SU-DHL-6 (cell line): ENCODE data around the gene LDB2.

ENCODE experiments used
- H2AFZ ChIP-seq: fragments of 200-600 bp; sonication (generic); 2 replicates; pipeline ENCODE4 v1.6.1; 2014; ENCODE audit warnings: low read depth, mild to moderate bottlenecking, moderate library complexity, mixed read lengths, antibody characterized with exemption, low read length; ENCODE audit not compliant: severe bottlenecking
- H3F3A ChIP-seq: fragments of 200-600 bp; shearing (Covaris generic); 2 replicates; pipeline ENCODE4 v1.6.0; 2016; ENCODE audit warnings: antibody characterized with exemption, mild to moderate bottlenecking; ENCODE audit not compliant: insufficient read depth
- H3K27ac ChIP-seq: fragments of 200-600 bp; sonication (generic); 2 replicates; pipeline ENCODE4 v1.5.1; 2016; ENCODE audit warnings: low read depth, mild to moderate bottlenecking, low read length, moderate library complexity, mixed read lengths
- H3K27me3 ChIP-seq: fragments of 200-600 bp; sonication (generic), shearing (Covaris generic); 2 replicates; pipeline ENCODE4 v1.6.0; 2014; ENCODE audit warnings: mild to moderate bottlenecking, low read length
- H3K36me3 ChIP-seq: fragments of 200-600 bp; sonication (generic); 2 replicates; pipeline ENCODE4 v1.6.1; 2014; ENCODE audit warnings: mild to moderate bottlenecking, low read length, mixed read lengths
- H3K4me2 ChIP-seq: fragments of 300-600, 200-600 bp; shearing (Covaris generic), sonication (generic); 2 replicates; pipeline ENCODE4 v1.6.0; 2014; ENCODE audit warnings: low read length, low read depth, mild to moderate bottlenecking; ENCODE audit not compliant: poor library complexity, severe bottlenecking
- H3K4me3 ChIP-seq: fragments of 200-600 bp; sonication (generic); 2 replicates; pipeline ENCODE4 v1.5.1; 2014; ENCODE audit warnings: antibody characterized with exemption, low read length, mild to moderate bottlenecking, mixed read lengths; ENCODE audit not compliant: insufficient read depth, poor library complexity, severe bottlenecking
- H3K79me2 ChIP-seq: fragments of 200-600 bp; sonication (generic); 2 replicates; pipeline ENCODE4 v1.6.1; 2014; ENCODE audit warnings: mild to moderate bottlenecking, low read length, moderate library complexity; ENCODE audit not compliant: insufficient read depth
- H3K9ac ChIP-seq: fragments of 200-600 bp; sonication (generic); 2 replicates; pipeline ENCODE4 v1.7.0; 2014; ENCODE audit warnings: mild to moderate bottlenecking, low read length
- H3K9me2 ChIP-seq: fragments of 200-600 bp; sonication (generic); replicated peaks from 2 replicates; pipeline ENCODE4 v1.6.1; 2014; ENCODE audit warnings: low read length; ENCODE audit not compliant: insufficient read depth
- H3K9me3 ChIP-seq: fragments of 200-600 bp; sonication (generic); 2 replicates; pipeline ENCODE4 v1.6.1; 2014; ENCODE audit warnings: low read length, mixed read lengths; ENCODE audit not compliant: insufficient read depth
- H4K20me1 ChIP-seq: fragments of 200-600 bp; sonication (generic); 2 replicates; pipeline ENCODE4 v1.6.1; 2014; ENCODE audit warnings: low read depth, mild to moderate bottlenecking, antibody characterized with exemption, low read length, moderate library complexity, mixed read lengths
- CTCF ChIP-seq: fragments of 200-600 bp; sonication (generic); IDR thresholded peaks from one replicate; pipeline ENCODE4 v1.5.1; 2017; ENCODE audit warnings: antibody characterized with exemption, mild to moderate bottlenecking, low read length, moderate library complexity; ENCODE audit not compliant: insufficient read depth, poor library complexity, severe bottlenecking
- EZH2phosphoT487 ChIP-seq: fragments of 200-600 bp; sonication (generic), shearing (Covaris generic); conservative IDR thresholded peaks from 2 replicates; pipeline ENCODE4 v1.6.1; 2018; ENCODE audit warnings: mild to moderate bottlenecking, antibody characterized with exemption, low read length, moderate library complexity, mixed read lengths

Gene LDB2

GRCh38 chr4:16801356-16801755 is 97.1 kb downstream of the LDB2 start:
- Histone ChIP-seq H3K27ac (no peak overlapping the region), H3K4me2 (no peak overlapping the region), H3K27me3 (no peaks in the 10 kb centered on the region), H3K9me2 (no peaks in the 10 kb centered on the region), H3F3A (no peaks in the 10 kb centered on the region), H3K36me3 (no peaks in the 10 kb centered on the region), H3K9me3 (no peaks in the 10 kb centered on the region), H3K79me2 (no peaks in the 10 kb centered on the region), H2AFZ (no peak overlapping the region), H3K9ac (no peak overlapping the region), H3K4me3 (no peak overlapping the region), H4K20me1 (no peaks in the 10 kb centered on the region)
- no peak for TF ChIP-seq CTCF
- TF ChIP-seq EZH2phosphoT487, result no peak

- H3K9me2 ChIP-seq, result no peaks in the 10 kb centered on the region
- H2AFZ ChIP-seq, result no peak overlapping the region
- no peaks in the 10 kb centered on the region for H4K20me1 ChIP-seq
- H3K4me3 ChIP-seq, result no peak overlapping the region
- H3K36me3 ChIP-seq, result no peaks in the 10 kb centered on the region
- no peaks in the 10 kb centered on the region for H3K9me3 ChIP-seq
- H3K4me2 ChIP-seq, result no peak overlapping the region
- H3K9ac ChIP-seq, result no peak overlapping the region
- no peaks in the 10 kb centered on the region for H3K27me3 ChIP-seq
- H3K79me2 ChIP-seq, result no peaks in the 10 kb centered on the region
- no peaks in the 10 kb centered on the region for H3F3A ChIP-seq
- no peak overlapping the region for H3K27ac ChIP-seq
- TF ChIP-seq EZH2phosphoT487 (no peak), CTCF (peak; percentile 51)
Measured at GRCh38 chr4:16794816-16795445, 103.5 kb downstream of the LDB2 start.

- Histone ChIP-seq H3F3A (no peaks in the 10 kb centered on the region), H3K9me2 (no peaks in the 10 kb centered on the region)
Measured at GRCh38 chr4:16791460-16791859, 107.0 kb downstream of the LDB2 start.

More at GRCh38 chr4:16791460-16791859, 107.0 kb downstream of the LDB2 start:
- H3K4me3 ChIP-seq, result no peak overlapping the region
- H3K27ac ChIP-seq, result no peak overlapping the region
- no peak overlapping the region for H3K9ac ChIP-seq
- H3K79me2 ChIP-seq, result no peaks in the 10 kb centered on the region
- no peaks in the 10 kb centered on the region for H3K9me3 ChIP-seq
- H2AFZ ChIP-seq, result no peak overlapping the region
- no peak for TF ChIP-seq EZH2phosphoT487
- no peak for TF ChIP-seq CTCF
- H4K20me1 ChIP-seq, result no peaks in the 10 kb centered on the region
- H3K36me3 ChIP-seq, result no peaks in the 10 kb centered on the region
- no peak overlapping the region for H3K4me2 ChIP-seq
- H3K27me3 ChIP-seq, result no peaks in the 10 kb centered on the region
